ENCODE data around the gene DIAPH2. TPM values are rescaled to one million over a fixed set of nuclear protein-coding genes. Genes with fewer than 3 reads are reported as not detected.

The DIAPH2 gene
- total RNA-seq, 2 donors from 2014 or later, result 21.5 to 51.8 TPM

GRCh38 chrX:96764864-96765263, 80.2 kb downstream of the DIAPH2 start:
- H3K27me3 Mint-ChIP-seq (ENCODE audit: insufficient read depth), result no peaks in the 10 kb centered on the region
- H3K4me3 Mint-ChIP-seq, result no peak overlapping the region
- no CpG with 5 or more reads among the region's 1 CpG for WGBS, 2 experiments (ENCODE audit: insufficient coverage in 1 of 2, insufficient read length in 1 of 2)
- no peak overlapping the region for H3K27ac ChIP-seq (ENCODE audit: low read depth, low read length)
- H3K4me1 Mint-ChIP-seq, result peaks cover 56% of the 10 kb centered on the region
- no peaks in the 10 kb centered on the region for H3K4me1 ChIP-seq (ENCODE audit: control insufficient read depth, insufficient read depth, low read length)
- DNase-seq, result no peak
- H3K9ac ChIP-seq (ENCODE audit: extremely low read depth, low read length, poor library complexity, severe bottlenecking), result no peak overlapping the region
- TF ChIP-seq CTCF (conservative IDR thresholded peaks at IDR 0.05), result no peak
- H3K4me3 ChIP-seq (ENCODE audit: low read length), result no peak overlapping the region
- no peaks in the 10 kb centered on the region for H3K27me3 ChIP-seq (ENCODE audit: control insufficient read depth, insufficient read depth, low read length, poor library complexity, severe bottlenecking)
- H3K36me3 ChIP-seq (ENCODE audit: control insufficient read depth, insufficient read depth, low read length), result no peaks in the 10 kb centered on the region
- peaks cover 2% of the 10 kb centered on the region for H3K36me3 Mint-ChIP-seq (ENCODE audit: low read depth)
- no peaks in the 10 kb centered on the region for H3K9me3 ChIP-seq (ENCODE audit: control insufficient read depth, low read length)
- H3K9me3 Mint-ChIP-seq, result no peaks in the 10 kb centered on the region
- H3K27ac Mint-ChIP-seq, result peak overlapping the region; percentile 42

GRCh38 chrX:96770315-96770714, 85.7 kb downstream of the DIAPH2 start:
- H3K27ac Mint-ChIP-seq, result no peak overlapping the region
- H3K36me3 Mint-ChIP-seq (ENCODE audit: low read depth), result peaks cover 2% of the 10 kb centered on the region
- no peaks in the 10 kb centered on the region for H3K9me3 Mint-ChIP-seq
- 64% methylated on average over 1 of the region's 2 CpGs; no CpG with 5 or more reads in 1 of the 2 experiments for WGBS, 2 experiments (ENCODE audit: insufficient coverage in 1 of 2, insufficient read length in 1 of 2)
- H3K27me3 Mint-ChIP-seq (ENCODE audit: insufficient read depth), result no peaks in the 10 kb centered on the region
- no peak overlapping the region for H3K4me3 Mint-ChIP-seq
- no peaks in the 10 kb centered on the region for H3K36me3 ChIP-seq (ENCODE audit: control insufficient read depth, insufficient read depth, low read length)
- H3K9ac ChIP-seq (ENCODE audit: extremely low read depth, low read length, poor library complexity, severe bottlenecking), result no peak overlapping the region
- H3K9me3 ChIP-seq (ENCODE audit: control insufficient read depth, low read length), result no peaks in the 10 kb centered on the region
- DNase-seq, result no peak
- H3K27me3 ChIP-seq (ENCODE audit: control insufficient read depth, insufficient read depth, low read length, poor library complexity, severe bottlenecking), result no peaks in the 10 kb centered on the region
- H3K4me3 ChIP-seq (ENCODE audit: low read length), result no peak overlapping the region
- peaks cover 24% of the 10 kb centered on the region for H3K4me1 Mint-ChIP-seq
- no peak overlapping the region for H3K27ac ChIP-seq (ENCODE audit: low read depth, low read length)
- TF ChIP-seq CTCF (conservative IDR thresholded peaks at IDR 0.05), result peak; percentile 81
- H3K4me1 ChIP-seq (ENCODE audit: control insufficient read depth, insufficient read depth, low read length), result no peaks in the 10 kb centered on the region

GRCh38 chrX:96771486-96771885, 86.8 kb downstream of the DIAPH2 start:
- Histone ChIP-seq H3K27ac (ENCODE audit: low read depth, low read length) (no peak overlapping the region), H3K27me3 (ENCODE audit: control insufficient read depth, insufficient read depth, low read length, poor library complexity, severe bottlenecking) (no peaks in the 10 kb centered on the region), H3K4me3 (ENCODE audit: low read length) (no peak overlapping the region), H3K36me3 (ENCODE audit: control insufficient read depth, insufficient read depth, low read length) (no peaks in the 10 kb centered on the region), H3K4me1 (ENCODE audit: control insufficient read depth, insufficient read depth, low read length) (no peaks in the 10 kb centered on the region), H3K9ac (ENCODE audit: extremely low read depth, low read length, poor library complexity, severe bottlenecking) (no peak overlapping the region), H3K9me3 (ENCODE audit: control insufficient read depth, low read length) (no peaks in the 10 kb centered on the region)
- Mint-ChIP-seq H3K27me3 (ENCODE audit: insufficient read depth) (no peaks in the 10 kb centered on the region), H3K36me3 (ENCODE audit: low read depth) (peaks cover 2% of the 10 kb centered on the region), H3K9me3 (no peaks in the 10 kb centered on the region), H3K27ac (no peak overlapping the region), H3K4me1 (peaks cover 17% of the 10 kb centered on the region), H3K4me3 (no peak overlapping the region)
- 90% methylated on average over 1 of the region's 1 CpG; no CpG with 5 or more reads in 1 of the 2 experiments for WGBS, 2 experiments (ENCODE audit: insufficient coverage in 1 of 2, insufficient read length in 1 of 2)
- no peak for DNase-seq
- TF ChIP-seq CTCF (conservative IDR thresholded peaks at IDR 0.05), result no peak
